ENCODE measurements around the gene DCTPP1.
A peak's percentile ranks its signal among the peaks of the same experiment; 100 is the strongest.
"Not testable (repeated sequence)": the region's sequence is repeated elsewhere in the genome, so short reads cannot be mapped to it uniquely, and the experiment has no call there.

The DCTPP1 gene

DNA sequence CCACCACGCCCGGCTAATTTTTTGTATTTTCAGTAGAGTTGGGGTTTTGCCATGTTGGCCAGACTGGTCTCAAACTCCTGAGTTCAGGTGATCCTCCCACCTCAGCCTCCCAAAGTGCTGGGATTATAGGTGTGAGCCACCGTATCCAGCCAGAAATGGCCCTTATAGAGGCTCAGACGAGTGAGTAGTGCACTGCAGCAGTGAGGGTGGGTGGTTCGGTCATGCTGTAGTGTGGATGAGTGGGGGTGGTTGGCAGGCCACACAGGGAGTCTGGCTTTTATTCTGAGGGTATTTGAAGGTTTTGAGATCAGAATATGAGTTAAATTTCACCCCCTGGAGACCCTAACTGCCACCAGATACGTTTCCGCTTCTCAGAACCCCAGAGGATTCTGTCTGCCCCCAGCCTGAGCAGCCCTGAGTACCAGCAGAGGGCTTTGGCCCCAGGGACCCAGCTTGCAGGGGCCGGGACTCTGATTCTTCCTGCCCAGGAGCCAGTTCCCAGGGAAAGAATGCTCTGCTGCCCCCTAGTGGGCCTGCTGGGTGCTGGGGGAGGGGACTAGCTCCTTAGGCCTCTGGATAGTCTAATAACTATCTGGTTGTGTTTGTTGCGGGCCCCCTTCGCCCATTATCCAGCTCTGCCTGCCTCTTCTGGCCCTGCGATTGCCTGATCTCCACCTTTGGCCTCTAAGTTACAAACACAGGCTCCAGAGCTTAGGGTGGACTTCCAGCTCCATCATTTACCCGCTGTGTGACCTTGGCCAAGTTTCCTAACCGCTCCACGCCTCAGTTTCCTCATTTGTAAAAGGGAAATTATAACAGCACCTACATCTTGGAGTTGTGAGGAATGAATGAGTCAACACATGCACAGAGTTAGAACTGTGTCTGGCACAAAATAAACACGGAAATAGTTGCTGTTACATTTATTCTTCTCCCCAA is 20.4 kb downstream of the DCTPP1 start:
- DNase-seq: peak; percentile 95

DNA sequence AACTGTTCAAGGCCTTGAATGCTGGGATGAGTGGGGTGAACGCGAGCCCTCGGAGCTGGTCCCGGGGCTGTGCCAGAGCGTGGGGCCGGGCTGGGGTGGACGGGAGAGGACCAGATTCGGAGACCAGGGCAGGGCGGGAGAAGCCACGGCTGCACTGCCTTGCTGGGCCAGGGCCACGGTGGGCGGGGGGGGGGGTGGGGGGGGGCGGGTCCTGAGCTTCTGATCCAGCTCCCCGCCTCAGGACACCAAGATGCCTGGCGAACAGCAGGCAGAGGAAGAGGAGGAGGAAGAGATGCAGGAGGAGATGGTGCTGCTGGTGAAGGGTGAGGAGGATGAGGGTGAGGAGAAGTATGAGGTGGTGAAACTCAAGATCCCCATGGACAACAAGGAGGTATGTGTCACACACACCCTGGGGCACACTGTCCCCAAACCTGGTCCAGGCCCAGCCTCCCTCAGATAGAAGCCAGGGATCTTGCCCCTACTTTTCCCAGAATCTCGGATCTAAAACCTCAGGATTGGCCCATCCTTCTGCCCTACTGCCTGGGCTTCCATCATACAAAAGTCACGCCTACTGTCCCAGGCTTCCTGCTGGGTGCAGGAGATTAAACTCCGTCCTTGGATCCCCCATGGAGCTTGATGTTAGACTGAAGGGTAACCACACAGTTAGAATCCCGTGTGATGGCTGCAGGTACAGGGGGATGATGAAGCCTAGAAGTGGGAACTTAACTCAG is 21.9 kb downstream of the DCTPP1 start:
- peak; percentile 65 for DNase-seq

DNA sequence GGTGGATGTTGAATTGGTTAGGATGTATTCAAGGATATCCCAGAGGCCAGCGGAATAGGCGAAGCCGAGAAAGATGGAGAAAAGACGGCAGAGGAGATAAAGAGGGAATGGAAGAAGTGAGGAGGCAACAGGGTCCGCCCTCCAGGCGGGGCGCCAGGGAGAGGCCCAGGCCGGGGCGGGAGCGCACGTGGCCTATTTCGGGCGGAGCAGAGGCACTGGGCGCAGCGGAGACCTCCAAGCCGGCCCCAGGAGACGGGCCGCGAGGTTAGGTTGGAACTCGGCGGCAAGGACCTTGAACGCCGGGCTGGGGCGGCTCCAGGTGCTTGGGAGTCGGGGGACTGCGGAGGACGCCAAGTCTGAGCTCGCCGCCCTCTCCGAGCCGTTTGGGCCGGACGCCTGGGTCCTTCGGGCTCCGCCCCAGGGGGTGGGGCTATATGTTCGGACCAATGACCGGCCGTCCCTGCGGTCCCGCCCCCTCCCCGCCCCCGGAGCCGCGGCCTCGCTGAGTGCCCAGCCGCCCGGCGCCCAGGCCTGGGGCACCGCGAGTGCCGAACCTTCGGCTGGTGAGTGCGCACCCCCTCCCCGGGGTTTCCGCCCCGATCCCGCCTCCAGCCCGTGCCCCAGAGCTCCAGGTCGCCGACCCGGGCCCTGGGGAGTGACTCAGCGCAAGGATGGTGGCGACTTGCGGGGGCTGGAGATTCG is 22.6 kb downstream of the DCTPP1 start, which contains the start of gene ZNF771:
Gene ZNF771, plus strand, starts transcription at position 505 of the 702 bp plus-strand sequence. CDS start 448 bp downstream, outside the sequence.
- peak; percentile 96 for DNase-seq

DNA sequence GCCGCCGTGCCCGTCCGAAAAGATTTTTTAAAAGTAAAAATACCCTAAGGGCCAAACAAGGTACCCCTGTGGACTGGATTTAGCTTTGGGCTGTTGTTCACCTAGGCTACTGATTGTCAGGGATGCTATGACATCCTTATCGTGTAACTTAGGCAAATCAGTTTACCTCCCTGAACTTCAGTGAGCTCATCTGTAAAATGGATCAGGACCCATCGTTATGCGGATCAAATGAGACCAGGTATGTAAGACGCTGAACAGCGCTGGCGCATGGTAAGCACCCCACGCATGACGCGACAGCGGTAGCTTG is 23.1 kb downstream of the DCTPP1 start:
- DNase-seq: no peak

DNA sequence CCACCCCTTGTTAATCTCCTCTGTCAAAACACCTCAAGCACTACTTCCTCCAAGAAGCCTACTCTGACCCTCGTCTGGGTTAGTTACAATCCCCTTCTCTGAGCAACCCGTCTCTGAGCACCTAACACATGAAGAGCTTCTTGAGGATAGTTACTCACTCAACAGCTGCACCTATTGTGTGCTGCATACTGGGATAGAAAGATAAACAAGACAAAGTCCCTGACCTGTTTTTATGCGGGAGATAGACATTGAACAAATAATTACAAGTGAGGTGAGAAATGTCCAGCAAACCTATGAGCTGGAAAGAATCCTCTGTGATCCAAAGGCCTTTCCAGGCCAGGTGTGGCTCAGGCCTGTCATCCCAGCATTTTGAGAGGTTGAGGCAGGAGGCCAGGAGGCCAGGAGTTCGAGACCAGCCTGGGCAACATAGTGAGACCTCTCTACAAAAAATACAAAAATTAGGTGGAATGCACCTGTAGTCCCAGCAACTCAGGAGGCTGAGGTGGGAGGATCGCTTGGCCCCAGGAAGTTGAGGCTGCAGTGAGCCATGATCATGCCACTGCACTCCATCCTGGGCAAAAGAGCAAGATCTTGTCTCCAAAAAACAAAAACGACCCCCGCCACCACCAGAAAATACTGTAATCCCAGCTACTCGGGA is 27.9 kb downstream of the DCTPP1 start:
- peak; percentile 86 for DNase-seq

DNA sequence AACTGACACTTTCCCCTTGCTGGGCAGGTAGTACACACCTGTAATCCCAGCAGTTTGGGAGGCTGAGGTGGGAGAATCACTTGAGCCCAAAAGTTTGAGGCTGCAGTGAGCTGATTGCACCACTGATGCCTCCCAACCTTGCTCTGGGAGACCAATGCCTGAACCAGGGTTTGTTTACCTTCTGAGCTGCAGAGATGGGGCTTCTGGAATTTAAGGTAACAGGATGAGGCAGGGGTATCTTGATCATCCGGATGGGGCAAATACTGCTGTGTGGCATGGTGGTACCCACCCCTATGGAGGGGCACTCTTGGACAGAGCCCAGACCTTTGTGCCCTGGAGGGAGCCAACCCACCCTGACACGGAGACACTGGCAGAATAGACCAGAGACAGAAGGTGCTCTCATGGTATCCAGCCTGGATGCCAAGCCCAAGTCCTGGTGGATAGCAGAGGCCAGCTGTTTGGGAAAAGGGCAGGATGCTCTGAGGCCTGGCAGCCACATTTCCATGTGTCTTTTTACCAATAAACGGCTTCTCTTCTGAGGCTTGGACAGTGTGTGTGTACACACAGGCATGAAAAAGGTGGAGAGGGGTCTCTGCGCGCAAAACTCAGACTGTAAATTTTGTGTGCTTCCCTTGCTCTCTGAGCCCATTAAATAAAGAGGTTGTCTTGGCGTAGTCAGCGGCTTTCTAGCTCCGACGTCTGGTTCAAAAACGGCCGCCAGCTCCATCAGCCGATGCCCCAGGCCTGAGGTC is 30.2 kb downstream of the DCTPP1 start:
- no peak for DNase-seq

DNA sequence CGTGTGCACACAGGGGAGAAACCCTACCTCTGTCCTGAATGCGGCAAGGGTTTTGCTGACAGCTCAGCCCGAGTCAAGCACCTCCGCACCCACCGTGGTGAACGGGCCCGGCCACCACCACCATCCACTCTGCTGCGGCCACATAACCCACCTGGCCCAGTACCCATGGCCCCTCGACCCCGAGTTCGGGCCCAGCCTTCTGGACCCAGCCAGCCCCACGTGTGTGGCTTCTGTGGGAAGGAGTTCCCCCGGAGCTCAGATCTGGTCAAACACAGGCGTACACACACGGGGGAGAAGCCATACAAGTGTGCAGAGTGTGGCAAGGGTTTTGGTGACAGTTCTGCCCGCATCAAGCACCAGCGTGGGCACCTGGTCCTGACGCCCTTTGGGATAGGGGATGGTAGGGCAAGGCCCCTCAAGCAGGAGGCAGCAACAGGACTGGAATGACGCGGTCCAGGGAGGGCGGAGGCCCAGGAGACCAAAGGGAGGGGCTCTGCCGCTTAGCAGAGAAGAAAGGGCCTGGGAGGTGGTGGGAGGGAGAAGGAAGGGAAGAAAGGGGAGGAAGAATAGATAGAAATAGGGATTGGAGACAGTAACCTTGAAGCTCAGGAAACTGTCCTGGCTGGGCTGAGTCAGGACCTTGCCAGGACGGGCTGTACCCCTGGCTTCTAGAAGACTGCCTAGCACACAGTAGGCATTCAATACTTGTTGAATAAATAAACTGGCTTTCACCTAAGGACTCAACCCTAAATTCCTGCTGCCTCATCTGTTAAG is 31.0 kb downstream of the DCTPP1 start:
- DNase-seq: no peak

DNA sequence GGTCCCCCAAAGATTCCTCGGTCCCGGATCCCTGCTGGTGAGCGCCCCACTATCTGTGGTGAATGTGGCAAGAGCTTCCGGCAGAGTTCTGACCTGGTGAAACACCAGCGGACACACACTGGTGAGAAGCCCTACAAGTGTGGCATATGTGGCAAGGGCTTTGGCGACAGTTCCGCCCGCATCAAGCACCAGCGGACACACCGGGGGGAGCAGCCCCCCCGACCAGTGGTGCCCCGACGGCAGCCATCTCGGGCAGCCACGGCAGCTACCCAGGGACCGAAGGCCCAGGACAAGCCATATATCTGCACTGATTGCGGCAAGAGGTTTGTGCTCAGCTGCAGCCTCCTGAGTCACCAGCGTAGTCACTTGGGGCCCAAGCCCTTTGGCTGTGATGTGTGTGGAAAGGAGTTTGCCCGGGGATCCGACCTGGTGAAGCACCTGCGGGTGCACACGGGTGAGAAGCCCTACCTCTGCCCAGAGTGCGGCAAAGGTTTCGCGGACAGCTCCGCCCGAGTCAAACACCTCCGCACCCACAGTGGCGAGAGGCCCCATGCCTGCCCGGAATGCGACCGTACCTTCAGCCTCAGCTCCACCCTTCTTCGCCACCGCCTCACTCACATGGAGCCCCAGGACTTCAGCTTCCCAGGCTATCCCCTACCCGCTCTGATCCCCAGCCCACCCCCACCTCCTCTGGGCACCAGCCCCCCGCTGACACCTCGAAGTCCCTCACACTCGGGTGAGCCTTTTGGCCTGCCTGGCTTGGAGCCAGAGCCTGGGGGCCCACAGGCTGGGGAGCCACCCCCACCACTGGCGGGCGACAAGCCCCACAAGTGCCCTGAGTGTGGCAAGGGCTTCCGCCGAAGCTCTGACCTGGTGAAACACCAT is 31.8 kb downstream of the DCTPP1 start:
- no peak for DNase-seq

DNA sequence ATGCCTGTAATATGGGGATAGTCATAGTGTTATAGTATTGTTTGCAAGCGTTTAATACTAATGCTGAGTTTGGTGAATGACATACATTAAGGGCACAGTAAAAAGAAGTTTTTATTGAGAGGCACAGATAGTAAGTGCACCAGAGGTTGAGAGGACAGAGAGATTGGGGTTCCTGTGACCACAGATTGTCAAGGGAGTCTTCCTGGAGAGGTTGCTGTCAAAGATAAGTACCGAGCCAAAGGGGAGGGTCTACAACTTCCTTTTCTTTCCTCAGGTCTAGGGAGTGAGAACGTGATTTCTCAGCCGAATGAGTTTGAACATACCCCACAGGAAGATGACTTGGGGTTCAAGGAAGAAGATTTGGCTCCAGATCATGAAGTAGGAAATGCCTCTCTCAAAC is 32.8 kb downstream of the DCTPP1 start:
- DNase-seq: no peak

DNA sequence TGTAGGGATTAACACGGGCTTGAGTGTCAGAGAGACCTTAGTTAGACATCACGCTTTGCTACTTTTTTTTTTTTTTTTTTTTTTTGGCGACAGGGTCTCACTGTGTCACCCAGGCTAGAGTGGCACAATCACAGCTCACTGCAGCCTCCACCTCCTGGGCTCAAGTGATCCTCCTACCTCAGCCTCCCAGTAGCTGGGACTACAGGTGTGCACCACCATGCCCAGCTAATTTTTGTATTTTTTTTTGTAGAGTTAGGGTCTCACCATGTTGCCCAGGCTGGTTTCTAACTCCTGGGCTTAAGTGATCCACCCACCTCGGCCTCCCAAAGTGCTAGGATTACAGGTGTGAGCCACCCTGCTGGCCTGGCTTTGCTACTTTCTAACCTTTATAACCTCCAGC is 33.2 kb downstream of the DCTPP1 start:
- not testable (repeated sequence) for DNase-seq

DNA sequence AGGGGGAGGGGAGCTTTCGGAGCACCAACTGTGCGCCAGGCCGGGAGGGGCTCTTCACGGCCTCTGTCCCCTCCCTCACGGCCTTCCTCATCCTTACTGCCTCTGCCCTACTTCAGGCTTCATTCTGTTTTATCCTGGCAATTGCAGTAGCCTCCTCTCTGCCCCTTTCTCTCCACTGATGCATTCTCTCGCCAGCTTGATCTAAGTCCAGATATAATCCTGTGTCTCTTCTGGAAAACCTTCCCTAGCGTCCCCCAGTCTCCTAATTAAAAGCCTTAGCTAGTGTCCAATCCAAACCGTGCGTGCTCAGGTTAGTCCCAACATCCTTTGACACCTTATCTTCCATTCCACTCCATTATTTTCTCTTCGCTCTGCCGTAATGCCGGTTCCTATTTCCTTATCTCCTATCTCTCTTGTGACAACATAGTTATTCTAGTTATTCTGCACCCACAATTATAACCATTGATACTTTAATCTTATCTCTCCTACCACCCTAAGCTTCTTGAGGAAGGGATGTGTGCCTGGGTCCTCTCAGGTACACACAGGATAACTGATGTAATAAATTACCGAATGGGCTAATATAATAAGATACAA is 33.7 kb downstream of the DCTPP1 start:
- peak; percentile 50 for DNase-seq

DNA sequence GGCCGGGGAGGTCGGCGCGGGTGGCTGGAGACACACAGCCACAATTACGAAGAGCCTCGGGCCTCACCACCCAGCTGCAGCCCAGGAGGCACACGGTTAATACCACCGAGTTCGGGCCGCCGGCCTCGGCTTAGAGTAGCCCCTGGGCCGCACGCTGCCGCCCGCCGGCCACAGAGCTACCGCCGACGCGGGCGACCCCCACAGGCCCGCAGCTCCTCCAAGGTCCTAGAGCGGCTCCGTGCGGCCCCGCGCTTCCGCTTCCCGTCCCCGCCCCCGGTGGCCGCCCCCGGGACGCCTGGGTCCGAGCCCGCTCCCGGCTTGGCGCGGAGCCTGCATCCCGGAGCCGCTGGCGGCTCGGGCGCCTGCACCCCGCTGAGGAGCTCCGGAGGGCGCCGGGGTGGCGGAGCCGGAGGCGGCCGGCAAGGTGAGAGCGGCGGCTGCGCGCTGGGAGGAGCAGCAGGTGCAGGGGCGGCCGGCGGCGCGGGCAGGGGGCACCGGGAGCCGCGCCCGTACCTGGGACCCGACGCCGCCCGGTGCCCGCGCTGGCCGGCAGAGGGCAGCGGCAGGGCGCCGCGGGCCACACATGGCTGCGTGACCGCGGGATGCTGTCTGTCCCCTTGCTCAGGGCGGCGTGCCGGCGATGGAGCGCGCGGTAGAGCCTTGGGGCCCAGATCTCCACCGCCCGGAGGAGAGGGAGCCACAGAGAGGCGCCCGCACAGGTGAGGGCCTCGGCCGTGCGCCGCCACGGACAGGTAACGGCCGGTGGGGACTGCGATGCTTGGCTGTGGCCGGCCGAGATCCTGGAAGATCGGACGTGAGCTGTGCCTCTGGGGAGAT is 34.5 kb downstream of the DCTPP1 start, which contains the start of gene ZNF48:
Gene ZNF48, plus strand, starts transcription at position 266 of the 837 bp plus-strand sequence. Its CDS starts 375 bp downstream, at position 641.
- DNase-seq: peak; percentile 93

DNA sequence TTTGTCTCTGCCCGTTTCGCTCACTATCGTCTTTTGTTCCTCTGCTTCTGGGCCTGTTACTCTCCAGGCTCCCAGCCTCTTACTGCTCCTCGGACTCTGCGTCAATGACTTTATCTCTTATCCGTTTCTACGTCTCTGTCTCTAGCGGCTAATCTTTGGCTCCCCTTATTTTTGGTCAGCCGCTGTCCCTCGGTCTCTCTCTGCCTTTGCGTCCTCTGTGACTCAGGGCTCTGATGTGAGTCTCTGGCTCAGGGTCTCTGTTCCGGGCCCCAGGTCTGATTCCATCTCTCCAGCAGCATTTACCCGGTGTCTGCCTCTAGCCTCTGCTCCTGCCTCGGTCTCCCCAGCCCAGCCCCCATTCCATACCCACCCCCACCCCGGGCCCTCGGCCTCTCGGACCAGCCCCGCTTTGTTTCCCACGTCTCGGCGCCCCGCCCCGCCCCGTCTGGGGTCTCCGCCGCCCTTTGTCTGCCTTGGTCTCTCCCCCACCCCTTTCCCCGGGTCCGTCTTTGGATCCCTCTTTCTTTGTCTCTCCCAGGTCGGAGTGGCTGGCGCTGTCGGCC is 35.2 kb downstream of the DCTPP1 start:
- DNase-seq: peak; percentile 70

DNA sequence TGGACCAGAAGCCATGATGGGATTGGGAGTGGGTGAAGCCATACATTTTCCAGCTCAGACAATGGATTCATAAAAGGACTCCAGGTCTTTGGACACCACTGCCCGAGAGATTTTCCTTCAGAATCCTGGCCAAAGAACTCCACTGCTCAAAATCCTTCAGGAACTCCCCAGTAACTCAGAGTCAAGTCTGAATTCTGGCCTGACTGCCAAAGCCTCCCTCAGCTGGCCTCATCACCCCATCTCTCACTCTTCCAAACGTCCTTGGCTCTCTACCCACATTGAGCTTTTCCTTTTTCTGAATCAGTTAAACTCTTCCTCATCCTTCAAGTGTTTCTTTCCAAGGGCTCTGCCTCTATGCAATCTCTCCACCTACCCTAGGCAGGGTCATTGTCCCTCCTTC is 46.3 kb downstream of the DCTPP1 start:
- no peak for DNase-seq

DNA sequence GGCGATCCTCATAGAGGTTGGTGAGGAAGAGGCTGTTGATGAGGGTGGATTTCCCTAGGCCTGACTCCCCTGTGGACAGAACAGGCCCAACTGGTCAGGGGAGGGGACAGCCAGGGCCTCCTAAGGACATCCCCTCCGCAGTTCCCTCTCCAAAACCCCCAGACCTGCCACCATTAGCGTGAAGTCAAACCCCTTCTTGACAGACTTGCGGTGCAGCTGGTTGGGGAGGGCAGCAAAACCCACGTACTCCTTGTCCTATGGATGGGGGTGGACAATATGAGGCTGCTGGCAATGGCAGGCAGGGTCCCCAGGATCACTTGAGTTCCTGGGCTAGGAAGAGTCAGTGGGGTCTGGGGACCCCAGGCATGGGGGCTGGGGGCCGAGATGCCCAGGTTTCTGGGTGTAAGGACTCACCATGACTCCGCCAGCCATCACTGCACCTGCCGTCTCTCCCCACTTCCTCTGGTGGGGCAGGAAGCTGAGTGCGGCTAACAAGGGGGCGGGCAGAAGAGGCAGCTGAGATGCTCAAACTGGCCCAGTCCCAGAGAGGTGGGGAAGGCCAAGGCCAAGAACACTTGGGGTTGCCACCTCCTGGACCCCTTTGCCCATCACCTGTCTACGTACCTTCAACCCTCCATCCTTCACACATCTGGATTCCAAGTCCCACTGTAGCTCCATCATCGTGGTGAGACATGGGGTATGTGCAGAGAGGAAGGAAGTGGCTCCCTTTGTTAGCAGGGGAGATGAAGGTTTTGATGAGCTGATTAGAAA is 47.5 kb downstream of the DCTPP1 start, which contains the start of gene SEPTIN1:
Gene SEPTIN1, minus strand, starts transcription at position 451 of the 771 bp plus-strand sequence. Its CDS starts 19 bp downstream, at position 432.
- peak; percentile 30 for DNase-seq

DNA sequence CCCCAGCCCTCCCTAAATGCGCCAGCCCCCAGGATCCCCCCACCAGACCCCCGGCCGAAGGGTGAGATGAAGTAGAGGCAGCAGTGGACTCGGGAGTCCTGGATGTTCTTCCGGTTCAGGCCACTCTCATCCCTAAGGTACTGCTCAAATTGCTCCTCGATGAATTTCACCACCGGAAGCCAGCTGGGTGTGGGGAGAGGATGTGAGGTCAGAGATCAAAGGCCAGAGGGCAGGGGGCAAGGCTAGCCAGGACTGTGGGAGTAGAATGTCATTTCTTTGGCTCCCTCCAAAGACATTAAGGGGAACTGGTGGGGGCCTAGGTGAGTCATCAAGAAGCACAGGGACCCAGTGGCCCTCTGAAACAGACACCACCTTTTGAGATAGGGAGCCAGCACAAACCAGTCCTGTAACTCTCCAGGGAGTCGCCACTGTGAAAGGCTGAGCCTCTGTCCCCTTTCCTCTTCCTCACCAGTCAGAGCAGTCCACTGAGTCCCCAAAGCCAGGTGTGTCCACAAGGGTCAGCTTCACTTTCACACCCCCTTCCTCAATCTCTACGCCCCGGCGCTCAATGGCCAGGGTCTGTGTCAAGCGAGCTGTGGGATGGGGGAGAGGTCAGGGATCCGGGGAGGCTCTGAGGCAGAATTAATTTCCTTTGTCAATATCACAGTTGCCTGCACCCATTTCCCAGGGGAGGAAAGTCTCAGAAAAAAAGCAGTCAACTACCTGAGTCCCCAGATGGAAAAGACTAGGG is 48.4 kb downstream of the DCTPP1 start:
- peak; percentile 26 for DNase-seq

DNA sequence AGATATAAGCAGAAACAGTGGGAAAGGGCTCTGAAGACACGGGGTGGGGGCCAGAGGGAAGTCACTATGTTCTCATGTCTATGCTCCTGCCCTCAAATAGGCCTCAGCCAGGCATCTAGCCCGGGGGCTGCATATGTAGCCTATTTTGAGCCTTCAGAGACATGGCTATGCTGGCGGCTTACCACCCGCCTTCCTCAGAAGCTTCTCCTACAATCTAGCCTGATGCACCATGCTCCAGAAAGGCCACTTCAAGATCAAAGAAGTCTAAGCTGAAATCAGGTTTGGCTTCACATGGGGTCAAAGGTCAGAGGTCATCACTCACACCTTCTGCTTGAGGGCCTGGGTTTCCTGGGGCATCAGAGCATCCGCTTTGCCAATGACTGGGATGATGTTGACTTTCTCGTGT is 49.0 kb downstream of the DCTPP1 start:
- no peak for DNase-seq
